HEK293 (cell line): ENCODE measurements around the gene STARD13.

Experiments
- GLIS2 ChIP-seq: fragments of 450-650 bp; formaldehyde crosslinking; IDR thresholded peaks from 2 replicates; pipeline ENCODE4 v1.5.1; 2016; ENCODE audit warnings: missing biosample characterization, missing genetic modification characterization
- KLF1 ChIP-seq: fragments of 450-650 bp; formaldehyde crosslinking; IDR thresholded peaks from 2 replicates; pipeline ENCODE4 v1.5.1; 2016; ENCODE audit warnings: missing biosample characterization, missing genetic modification characterization
- KLF10 ChIP-seq: fragments of 450-650 bp; IDR thresholded peaks from 2 replicates; pipeline ENCODE4 v1.5.1; 2018; ENCODE audit warnings: missing biosample characterization, mild to moderate bottlenecking, missing genetic modification characterization
- KLF7 ChIP-seq: fragments of 450-650 bp; formaldehyde crosslinking; IDR thresholded peaks from 2 replicates; pipeline ENCODE4 v1.5.1; 2016; ENCODE audit warnings: missing biosample characterization, missing genetic modification characterization, borderline replicate concordance
- KLF8 ChIP-seq: fragments of 450-650 bp; formaldehyde crosslinking; IDR thresholded peaks from 2 replicates; pipeline ENCODE4 v1.5.1; 2016; ENCODE audit warnings: missing biosample characterization, missing genetic modification characterization
- PRDM10 ChIP-seq: fragments of 450-650 bp; formaldehyde crosslinking; IDR thresholded peaks from 2 replicates; pipeline ENCODE4 v1.5.1; 2016; ENCODE audit warnings: missing biosample characterization, missing genetic modification characterization
- PRDM2 ChIP-seq: fragments of 450-650 bp; formaldehyde crosslinking; IDR thresholded peaks from 2 replicates; pipeline ENCODE4 v1.5.1; 2016; ENCODE audit warnings: missing biosample characterization, missing genetic modification characterization, borderline replicate concordance
- SCRT1 ChIP-seq: fragments of 450-650 bp; formaldehyde crosslinking; IDR thresholded peaks from 2 replicates; pipeline ENCODE4 v1.5.1; 2016; ENCODE audit warnings: missing biosample characterization, missing genetic modification characterization, borderline replicate concordance
- SCRT2 ChIP-seq: fragments of 450-650 bp; formaldehyde crosslinking; IDR thresholded peaks from 2 replicates; pipeline ENCODE4 v1.5.1; 2016; ENCODE audit warnings: missing biosample characterization, missing genetic modification characterization
- SP7 ChIP-seq: fragments of 450-650 bp; formaldehyde crosslinking; IDR thresholded peaks from 2 replicates; pipeline ENCODE4 v1.5.1; 2016; ENCODE audit warnings: missing biosample characterization, missing genetic modification characterization
- ZBTB21 ChIP-seq: fragments of 450-650 bp; formaldehyde crosslinking; IDR thresholded peaks from 2 replicates; pipeline ENCODE4 v1.5.1; 2017; ENCODE audit warnings: missing biosample characterization, missing genetic modification characterization
- ZBTB48 ChIP-seq: fragments of 450-650 bp; formaldehyde crosslinking; IDR thresholded peaks from 2 replicates; pipeline ENCODE4 v1.5.1; 2016; ENCODE audit warnings: missing biosample characterization, missing genetic modification characterization
- ZBTB8A ChIP-seq: fragments of 450-650 bp; formaldehyde crosslinking; IDR thresholded peaks from 2 replicates; pipeline ENCODE4 v1.5.1; 2016; ENCODE audit warnings: missing biosample characterization, missing genetic modification characterization
- ZFP3 ChIP-seq: fragments of 450-650 bp; formaldehyde crosslinking; IDR thresholded peaks from 2 replicates; pipeline ENCODE4 v1.5.1; 2016; ENCODE audit warnings: low read depth, missing biosample characterization, missing genetic modification characterization
- ZNF112 ChIP-seq: fragments of 450-650 bp; formaldehyde crosslinking; IDR thresholded peaks from 2 replicates; pipeline ENCODE4 v1.5.0; 2017; ENCODE audit warnings: missing biosample characterization, missing genetic modification characterization
- ZNF2 ChIP-seq: fragments of 450-650 bp; formaldehyde crosslinking; IDR thresholded peaks from 2 replicates; pipeline ENCODE4 v1.5.1; 2016; ENCODE audit warnings: missing biosample characterization, missing genetic modification characterization
- ZNF221 ChIP-seq: fragments of 450-650 bp; formaldehyde crosslinking; IDR thresholded peaks from 2 replicates; pipeline ENCODE4 v1.5.1; 2017; ENCODE audit warnings: missing biosample characterization, missing genetic modification characterization, borderline replicate concordance
- ZNF26 ChIP-seq: fragments of 450-650 bp; formaldehyde crosslinking; IDR thresholded peaks from 2 replicates; pipeline ENCODE4 v1.5.1; 2016; ENCODE audit warnings: missing biosample characterization, missing genetic modification characterization
- ZNF341 ChIP-seq: fragments of 450-650 bp; formaldehyde crosslinking; IDR thresholded peaks from 2 replicates; pipeline ENCODE4; 2016; ENCODE audit warnings: low read depth, missing biosample characterization, missing genetic modification characterization
- ZNF362 ChIP-seq: fragments of 450-650 bp; formaldehyde crosslinking; IDR thresholded peaks from 2 replicates; pipeline ENCODE4 v1.5.1; 2016; ENCODE audit warnings: missing biosample characterization, missing genetic modification characterization
- ZNF366 ChIP-seq: fragments of 450-650 bp; formaldehyde crosslinking; conservative IDR thresholded peaks from 2 replicates; pipeline ENCODE4 v1.5.1; 2016; ENCODE audit warnings: missing biosample characterization, missing genetic modification characterization
- ZNF394 ChIP-seq: fragments of 450-650 bp; formaldehyde crosslinking; IDR thresholded peaks from 2 replicates; pipeline ENCODE4 v1.5.1; 2016; ENCODE audit warnings: missing biosample characterization, missing genetic modification characterization, mild to moderate bottlenecking, moderate library complexity, borderline replicate concordance
- ZNF501 ChIP-seq: fragments of 450-650 bp; formaldehyde crosslinking; IDR thresholded peaks from 2 replicates; pipeline ENCODE4 v1.5.1; 2016; ENCODE audit warnings: missing biosample characterization, missing genetic modification characterization
- ZNF561 ChIP-seq: fragments of 450-650 bp; IDR thresholded peaks from 2 replicates; pipeline ENCODE4 v1.5.1; 2018; ENCODE audit warnings: missing biosample characterization, missing genetic modification characterization, borderline replicate concordance
- ZNF629 ChIP-seq: fragments of 450-650 bp; formaldehyde crosslinking; IDR thresholded peaks from 2 replicates; pipeline ENCODE4 v1.5.1; 2017; ENCODE audit warnings: missing biosample characterization, missing genetic modification characterization
- ZNF645 ChIP-seq: fragments of 450-650 bp; formaldehyde crosslinking; IDR thresholded peaks from 2 replicates; pipeline ENCODE4; 2016; ENCODE audit warnings: missing biosample characterization, missing genetic modification characterization

The STARD13 gene

GRCh38 chr13:33285420-33286124 lies at the start of gene STARD13 (continued):
- TF ChIP-seq ZNF362 (tag by site-specific recombination) (peak; percentile 79), ZNF366 (tag by site-specific recombination) (peak; percentile 79), ZNF629 (tag by site-specific recombination) (peak; percentile 68; the same call in 1 of the 2 replicates), PRDM2 (no peak), ZNF561 (tag by site-specific recombination) (peak; percentile 29; the same call in 1 of the 2 replicates), KLF7 (no peak), KLF10 (tag by site-specific recombination) (no peak), ZNF221 (tag by site-specific recombination) (no peak), ZBTB48 (tag by site-specific recombination) (peak; percentile 98), SP7 (tag by site-specific recombination) (peak; percentile 50; the same call in 1 of the 2 replicates), SCRT2 (tag by site-specific recombination) (peak; percentile 96), PRDM10 (tag by site-specific recombination) (peak; percentile 45; the same call in 1 of the 2 replicates), ZNF501 (tag by site-specific recombination) (peak; percentile 54; the same call in 1 of the 2 replicates), ZNF112 (no peak), ZNF341 (peak; percentile 37; the same call in 1 of the 2 replicates), KLF1 (tag by site-specific recombination) (no peak), ZNF394 (peak; percentile 26; the same call in 1 of the 2 replicates), GLIS2 (tag by site-specific recombination) (peak; percentile 38; the same call in 1 of the 2 replicates), ZBTB21 (0 out of 2 replicates have a peak, but pooled peaks have one; percentile 17), ZFP3 (no peak), SCRT1 (peak; percentile 45; the same call in 1 of the 2 replicates), KLF8 (tag by site-specific recombination) (no peak), ZNF645 (tag by site-specific recombination) (no peak), ZNF2 (tag by site-specific recombination) (0 out of 2 replicates have a peak, but pooled peaks have one; percentile 35), ZNF26 (tag by site-specific recombination) (no peak), ZBTB8A (tag by site-specific recombination) (0 out of 2 replicates have a peak, but pooled peaks have one; percentile 17)
